ENCODE data around the gene SLC25A12.
"Not testable (repeated sequence)": the region's sequence is repeated elsewhere in the genome, so short reads cannot be mapped to it uniquely, and the experiment has no call there.

Gene SLC25A12

DNA sequence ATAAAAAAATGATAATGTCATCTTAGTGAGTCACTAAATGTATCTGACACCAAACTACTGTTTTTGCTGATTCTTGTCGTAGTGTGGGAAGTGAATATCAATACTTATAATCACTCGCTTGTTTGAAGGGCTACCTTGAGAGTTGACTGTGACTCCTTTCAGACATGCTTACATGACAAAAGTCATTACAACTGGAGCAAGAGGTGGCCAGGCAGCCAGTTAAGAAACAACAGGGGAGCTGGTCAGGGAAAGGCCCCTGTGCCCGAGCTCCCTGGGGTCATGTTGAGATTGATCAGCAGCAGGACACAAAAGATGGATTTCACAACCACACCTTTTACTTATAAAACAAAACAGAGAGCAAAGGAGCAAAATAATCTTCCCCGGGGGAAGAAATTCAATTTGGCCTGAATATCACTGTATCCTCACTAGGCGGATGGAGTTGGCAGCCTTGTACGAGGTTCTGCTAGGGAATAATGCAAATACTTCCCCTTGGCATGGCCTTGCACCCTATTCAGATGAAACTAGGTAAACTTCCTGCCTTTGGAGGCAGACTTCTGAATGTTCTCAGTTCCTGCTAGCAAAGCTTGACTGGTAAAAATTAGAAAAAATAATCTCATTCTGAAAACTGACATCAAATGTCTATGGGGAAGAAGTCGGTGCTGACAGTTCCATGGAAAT lies 105.6 kb downstream of the SLC25A12 start:
- no peak for DNase-seq

DNA sequence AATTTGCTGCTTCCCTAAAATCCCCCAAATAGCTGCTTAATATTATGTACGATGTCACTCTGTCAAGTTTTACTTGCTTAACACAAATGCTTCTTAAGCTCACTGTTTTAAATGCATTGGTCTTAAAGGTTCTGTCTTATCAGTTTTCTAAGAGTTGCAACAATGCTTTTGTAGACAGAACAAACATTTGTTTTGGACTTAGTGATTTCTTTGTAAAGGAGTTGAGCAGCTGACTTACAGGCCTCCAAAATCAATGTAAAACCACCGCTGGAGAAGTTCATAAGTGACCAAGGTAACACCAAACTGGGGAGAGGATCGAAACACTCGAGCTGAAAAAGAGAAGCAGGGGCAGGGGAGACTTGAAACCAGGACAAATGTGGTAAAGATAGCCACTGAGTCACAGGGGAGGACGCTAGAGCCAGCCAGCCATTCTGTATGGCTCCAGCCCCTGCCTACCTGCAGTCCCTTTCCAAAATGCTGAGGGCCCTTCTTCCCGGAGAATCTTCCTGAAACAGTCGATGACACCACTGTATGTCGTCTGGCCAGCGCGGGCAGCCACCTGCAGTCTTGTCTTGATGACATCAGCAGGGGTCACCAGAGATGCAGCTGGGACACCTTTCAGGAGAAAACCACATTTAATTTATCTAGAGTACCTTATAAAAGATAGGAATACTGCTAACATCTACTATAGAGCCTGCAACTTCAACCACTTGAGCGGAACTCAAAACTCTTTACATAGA lies 106.5 kb downstream of the SLC25A12 start:
- no peak for DNase-seq

GRCh38 chr2:171785450-171785849 lies 108.6 kb downstream of the SLC25A12 start:
- DNase-seq: no peak

GRCh38 chr2:171778515-171778914 lies 115.5 kb downstream of the SLC25A12 start:
- no peak for DNase-seq

DNA sequence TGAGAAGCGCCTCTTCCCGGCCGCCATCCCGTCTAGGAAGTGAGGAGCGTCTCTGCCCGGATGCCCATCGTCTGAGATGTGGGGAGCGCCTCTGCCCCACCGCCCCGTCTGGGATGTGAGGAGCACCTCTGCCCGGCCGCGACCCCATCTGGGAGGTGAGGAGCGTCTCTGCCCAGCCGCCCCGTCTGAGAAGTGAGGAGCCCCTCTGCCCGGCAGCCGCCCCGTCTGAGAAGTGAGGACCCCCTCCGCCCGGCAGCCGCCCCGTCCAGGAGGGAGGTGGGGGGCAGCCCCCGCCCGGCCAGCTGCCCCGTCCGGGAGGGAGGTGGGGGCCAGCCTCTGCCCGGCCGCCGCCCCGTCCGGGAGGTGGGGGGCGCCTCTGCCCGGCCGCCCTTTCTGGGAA lies 119.5 kb downstream of the SLC25A12 start:
- DNase-seq: not testable (repeated sequence)

- no peak for DNase-seq
Observed at GRCh38 chr2:171772373-171772772, 121.7 kb downstream of the SLC25A12 start.

DNA sequence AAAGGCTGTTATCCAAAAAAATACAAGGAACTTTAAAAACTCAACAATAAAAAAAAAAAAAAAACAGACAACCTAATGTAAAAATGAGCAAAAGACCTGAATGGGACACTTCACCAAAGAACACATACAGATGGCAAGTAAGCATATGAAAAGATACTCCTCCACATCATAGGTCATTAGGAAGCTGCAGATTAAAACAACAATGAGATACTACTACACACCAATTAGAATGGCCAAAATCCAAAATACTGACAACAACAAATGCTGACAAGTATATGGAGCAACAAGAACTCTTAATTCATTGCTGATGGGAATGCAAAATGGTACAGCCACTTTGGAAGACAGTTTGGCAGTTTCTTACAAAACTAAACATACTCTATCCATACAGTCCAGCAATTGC lies 122.6 kb downstream of the SLC25A12 start:
- no peak for DNase-seq

DNA sequence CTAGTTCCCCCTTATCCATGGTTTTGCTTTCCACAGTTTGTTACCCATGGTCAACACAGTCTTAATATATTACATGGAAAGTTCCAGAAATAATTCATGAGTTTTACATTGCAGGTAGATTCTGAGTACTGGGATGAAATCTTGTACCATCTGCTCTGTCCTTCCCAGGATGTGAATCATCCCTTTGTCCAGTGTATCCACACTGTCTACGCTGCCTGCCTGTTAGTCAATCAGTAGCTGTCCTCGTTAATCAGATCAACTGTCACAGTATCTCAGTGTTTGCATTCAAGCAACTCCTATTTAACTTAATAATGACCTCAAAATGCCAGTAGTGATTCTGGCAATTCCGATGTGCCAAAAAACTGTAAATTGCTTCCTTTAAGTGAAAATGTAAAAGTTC lies 130.4 kb downstream of the SLC25A12 start:
- DNase-seq: no peak

DNA sequence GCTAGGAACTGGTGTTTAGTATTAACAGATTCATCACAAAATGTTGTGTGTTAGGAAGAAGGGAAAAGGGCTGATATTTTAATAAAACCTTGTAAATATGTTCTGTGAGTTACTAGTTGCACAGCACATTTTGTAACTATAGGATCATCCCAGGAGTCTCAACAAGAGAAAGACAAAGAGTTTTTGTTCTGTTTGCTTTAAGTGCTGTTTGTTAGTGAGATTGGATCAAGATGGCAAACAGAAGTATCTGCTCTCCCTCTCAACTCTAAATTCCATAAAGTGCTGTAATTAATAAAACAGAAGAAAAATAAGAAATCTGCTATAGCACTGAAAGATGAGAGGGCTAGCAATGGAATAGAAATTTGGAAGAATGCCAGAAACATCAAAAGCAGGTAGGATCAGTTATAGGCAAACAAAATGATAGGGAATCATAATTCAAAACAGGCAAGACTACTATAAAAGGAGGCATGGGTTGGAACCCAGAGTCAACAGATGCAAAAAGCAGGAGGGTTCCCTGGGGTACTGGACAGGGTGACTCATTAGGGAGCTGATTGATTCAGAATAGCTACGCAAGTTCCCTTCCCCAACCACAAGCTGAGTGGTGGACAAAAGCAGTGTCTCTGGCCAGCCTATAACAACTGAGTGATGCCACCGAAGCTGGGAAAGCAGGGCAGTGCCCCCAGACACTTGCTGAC lies 131.0 kb downstream of the SLC25A12 start:
- DNase-seq: no peak

DNA sequence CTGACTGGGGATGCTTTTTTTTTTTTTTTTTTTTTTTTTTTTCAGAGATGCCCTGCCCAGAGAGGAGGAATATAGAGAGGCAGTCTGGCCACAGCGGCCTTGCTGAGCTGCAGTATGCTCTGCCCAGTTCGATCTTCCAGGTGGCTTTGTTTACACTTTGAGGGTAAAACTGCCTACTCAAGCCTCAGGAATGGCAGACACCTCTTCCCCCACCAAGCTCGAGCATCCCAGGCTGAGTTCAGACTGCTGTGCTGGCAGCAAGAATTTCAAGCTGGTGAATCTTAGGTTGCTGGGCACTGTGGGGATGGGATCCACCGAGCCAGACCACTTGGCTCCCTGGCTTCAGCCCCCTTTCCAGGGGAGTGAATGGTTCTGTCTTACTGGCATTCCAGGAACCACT lies 132.9 kb downstream of the SLC25A12 start:
- not testable (repeated sequence) for DNase-seq

DNA sequence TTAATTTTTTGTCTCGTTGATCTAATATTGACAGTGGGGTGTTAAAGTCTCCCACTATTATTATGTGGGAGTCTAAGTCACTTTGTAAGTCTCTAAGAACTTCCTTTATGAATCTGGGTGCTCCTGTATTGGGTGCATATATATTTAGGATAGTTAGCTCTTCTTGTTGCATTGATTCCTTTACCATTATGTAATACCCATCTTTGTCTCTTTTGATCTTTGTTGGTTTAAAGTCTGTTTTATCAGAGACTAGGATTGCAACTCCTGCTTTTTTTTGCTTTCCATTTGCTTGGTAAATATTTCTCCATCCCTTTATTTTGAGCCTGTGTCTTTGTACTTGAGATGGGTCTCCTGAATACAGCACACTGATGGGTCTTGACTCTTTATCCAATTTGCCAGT lies 135.3 kb downstream of the SLC25A12 start:
- not testable (repeated sequence) for DNase-seq

GRCh38 chr2:171754254-171754939 lies 139.6 kb downstream of the SLC25A12 start:
- no peak for DNase-seq

DNA sequence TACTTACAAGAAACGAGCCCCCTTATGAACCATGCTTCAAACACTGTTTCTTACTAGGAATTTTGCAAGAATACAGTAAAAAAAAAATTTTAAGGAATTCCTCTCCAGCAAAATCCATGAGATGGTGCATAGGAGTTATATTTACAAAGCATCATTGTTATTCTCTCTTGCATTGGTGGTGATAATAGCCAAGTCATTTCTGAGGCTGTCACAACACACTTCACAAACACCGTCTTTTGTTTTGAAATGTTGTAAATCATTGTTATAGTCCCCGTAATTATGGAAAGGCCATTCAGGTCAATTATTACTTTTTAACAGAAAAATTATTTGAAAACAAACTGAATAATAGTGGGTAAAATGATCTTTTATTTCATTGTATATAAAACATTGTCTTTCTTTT lies 146.7 kb downstream of the SLC25A12 start:
- DNase-seq: no peak

- DNase-seq: no peak
Observed at GRCh38 chr2:171745806-171746205, 148.2 kb downstream of the SLC25A12 start.

GRCh38 chr2:171745141-171745540 lies 148.9 kb downstream of the SLC25A12 start:
- no peak for DNase-seq

DNA sequence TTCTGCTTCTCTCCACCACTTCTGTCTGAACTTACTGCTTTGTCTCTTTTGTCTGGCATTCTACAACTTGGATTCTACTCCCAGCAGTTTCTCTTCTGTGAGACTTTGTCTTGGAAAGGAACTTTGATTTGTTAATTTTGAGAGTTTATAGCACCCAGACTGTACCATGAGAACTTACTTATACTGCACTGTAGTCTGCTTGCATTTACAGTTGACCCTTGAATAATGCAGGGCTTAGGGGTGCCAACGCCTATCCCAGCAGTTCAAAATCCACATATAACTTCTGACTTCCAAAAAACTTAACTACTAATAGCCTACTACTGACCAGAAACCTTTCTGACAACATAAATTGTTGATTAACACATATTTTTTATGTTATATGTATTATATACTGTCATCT lies 151.3 kb downstream of the SLC25A12 start:
- no peak for DNase-seq

DNA sequence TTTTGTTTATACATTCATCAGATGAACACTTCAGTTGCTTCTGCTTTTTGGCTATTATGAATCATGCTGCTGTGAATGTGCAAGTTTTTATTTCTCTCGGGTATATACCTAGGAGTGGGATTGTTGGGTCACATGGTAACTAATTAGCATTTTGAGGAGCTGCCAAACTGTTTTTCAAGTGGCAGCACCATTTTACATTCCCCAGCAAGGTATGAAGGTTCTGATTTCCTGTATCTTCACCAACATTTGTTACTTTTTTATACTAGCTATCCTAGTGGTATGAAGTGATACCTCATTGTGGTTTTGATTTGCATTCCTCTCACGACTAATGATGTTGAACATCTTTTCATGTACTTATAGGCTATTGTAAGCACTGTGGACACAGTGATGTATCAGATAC lies 152.9 kb downstream of the SLC25A12 start:
- DNase-seq: no peak

DNA sequence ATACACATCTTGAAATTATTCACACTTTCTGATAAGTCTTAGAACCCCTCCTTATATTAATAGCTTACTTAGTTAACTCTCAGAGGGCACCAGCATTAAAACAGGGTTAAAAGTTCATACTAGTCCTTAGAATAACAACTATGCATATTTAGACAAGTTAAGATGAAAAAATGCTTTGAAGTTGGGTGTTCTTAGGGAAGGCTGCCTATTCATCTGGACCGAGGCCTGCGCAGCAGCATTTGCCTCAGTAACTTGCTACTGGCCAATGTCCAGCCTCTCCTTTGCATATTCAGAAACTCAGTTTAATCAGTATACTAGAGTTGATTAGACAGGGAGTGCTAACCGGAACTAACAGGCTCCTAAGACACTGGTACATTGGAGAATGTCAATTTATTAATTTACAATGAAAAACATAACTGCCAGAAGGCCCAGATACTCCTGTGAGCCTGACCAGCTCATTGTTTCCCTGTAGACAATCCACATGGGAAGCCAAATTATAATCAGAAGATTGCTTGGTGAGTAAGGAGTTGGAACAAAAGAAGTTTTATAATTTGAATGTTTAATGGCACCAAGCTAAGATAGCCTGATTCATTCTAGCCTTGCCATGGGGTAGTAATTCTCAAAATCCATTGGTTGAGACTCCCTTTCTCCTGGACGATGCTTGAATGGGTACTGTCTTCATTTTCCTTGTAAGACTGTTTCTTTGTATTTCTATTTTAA lies 157.9 kb downstream of the SLC25A12 start:
- DNase-seq: no peak

Data from CD4-positive, alpha-beta T cell treated with Interleukin-10 for 1 hour (primary cell).